Measurements from ENCODE around the gene EMP2.

The EMP2 gene

GRCh38 chr16:10578474-10579316 lies 1.7 kb downstream of the EMP2 start:
- H3K36me3 ChIP-seq (ENCODE audit: control insufficient read depth in 1 of 2, insufficient read depth in 2 of 2, low read length in 2 of 2), result no peaks in the 10 kb centered on the region
- peak overlapping the region; percentile 68 to 82 for H3K4me3 ChIP-seq (ENCODE audit: low read depth in 1 of 2, low read length in 2 of 2)
- peak overlapping the region; percentile 34 for H3K27ac ChIP-seq (ENCODE audit: low read depth, low read length)
- peaks cover 27 to 29% of the 10 kb centered on the region in 2 donors for H3K4me1 ChIP-seq (ENCODE audit: control insufficient read depth in 1 of 2, insufficient read depth in 2 of 2, low read length in 2 of 2)
- no peaks in the 10 kb centered on the region for H3K27me3 ChIP-seq (ENCODE audit: control insufficient read depth in 1 of 2, insufficient read depth in 2 of 2, low read length in 2 of 2)
- peak overlapping the region; percentile 78 to 95 for H3K9ac ChIP-seq (ENCODE audit: low read depth in 1 of 2, low read length in 2 of 2)
- no peaks in the 10 kb centered on the region for H3K9me3 ChIP-seq (ENCODE audit: control insufficient read depth in 1 of 2, low read length in 2 of 2)

- Histone ChIP-seq H3K27me3 (ENCODE audit: control insufficient read depth in 1 of 2, insufficient read depth in 2 of 2, low read length in 2 of 2) (no peaks in the 10 kb centered on the region), H3K36me3 (ENCODE audit: control insufficient read depth in 1 of 2, insufficient read depth in 2 of 2, low read length in 2 of 2) (no peaks in the 10 kb centered on the region), H3K9ac (ENCODE audit: low read depth in 1 of 2, low read length in 2 of 2) (peak overlapping the region; percentile 78 to 95), H3K4me3 (ENCODE audit: low read depth in 1 of 2, low read length in 2 of 2) (peak overlapping the region; percentile 68 to 82), H3K27ac (ENCODE audit: low read depth, low read length) (no peak overlapping the region), H3K9me3 (ENCODE audit: control insufficient read depth in 1 of 2, low read length in 2 of 2) (no peaks in the 10 kb centered on the region), H3K4me1 (ENCODE audit: control insufficient read depth in 1 of 2, insufficient read depth in 2 of 2, low read length in 2 of 2) (peaks cover 27 to 29% of the 10 kb centered on the region in 2 donors)
Observed at GRCh38 chr16:10577305-10578202, 2.8 kb downstream of the EMP2 start.

- Histone ChIP-seq H3K9ac (ENCODE audit: low read depth in 1 of 2, low read length in 2 of 2) (no peak overlapping the region), H3K4me1 (ENCODE audit: control insufficient read depth in 1 of 2, insufficient read depth in 2 of 2, low read length in 2 of 2) (peaks cover 27 to 29% of the 10 kb centered on the region in 2 donors), H3K4me3 (ENCODE audit: low read depth in 1 of 2, low read length in 2 of 2) (no peak overlapping the region), H3K9me3 (ENCODE audit: control insufficient read depth in 1 of 2, low read length in 2 of 2) (no peaks in the 10 kb centered on the region), H3K27me3 (ENCODE audit: control insufficient read depth in 1 of 2, insufficient read depth in 2 of 2, low read length in 2 of 2) (no peaks in the 10 kb centered on the region), H3K27ac (ENCODE audit: low read depth, low read length) (no peak overlapping the region), H3K36me3 (ENCODE audit: control insufficient read depth in 1 of 2, insufficient read depth in 2 of 2, low read length in 2 of 2) (no peaks in the 10 kb centered on the region)
Observed at GRCh38 chr16:10576390-10577304, 3.8 kb downstream of the EMP2 start.

GRCh38 chr16:10575506-10576130 lies 4.8 kb downstream of the EMP2 start:
- peaks cover 25 to 27% of the 10 kb centered on the region in 2 donors for H3K4me1 ChIP-seq (ENCODE audit: control insufficient read depth in 1 of 2, insufficient read depth in 2 of 2, low read length in 2 of 2)
- no peak overlapping the region for H3K9ac ChIP-seq (ENCODE audit: low read depth in 1 of 2, low read length in 2 of 2)
- no peaks in the 10 kb centered on the region for H3K9me3 ChIP-seq (ENCODE audit: control insufficient read depth in 1 of 2, low read length in 2 of 2)
- no peaks in the 10 kb centered on the region for H3K36me3 ChIP-seq (ENCODE audit: control insufficient read depth in 1 of 2, insufficient read depth in 2 of 2, low read length in 2 of 2)
- H3K27me3 ChIP-seq (ENCODE audit: control insufficient read depth in 1 of 2, insufficient read depth in 2 of 2, low read length in 2 of 2), result no peaks in the 10 kb centered on the region
- H3K27ac ChIP-seq (ENCODE audit: low read depth, low read length), result no peak overlapping the region
- H3K4me3 ChIP-seq (ENCODE audit: low read depth in 1 of 2, low read length in 2 of 2), result no peak overlapping the region

GRCh38 chr16:10572611-10573010 lies 7.8 kb downstream of the EMP2 start:
- no peak overlapping the region for H3K9ac ChIP-seq (ENCODE audit: low read depth in 1 of 2, low read length in 2 of 2)
- no peaks in the 10 kb centered on the region for H3K36me3 ChIP-seq (ENCODE audit: control insufficient read depth in 1 of 2, insufficient read depth in 2 of 2, low read length in 2 of 2)
- no peak overlapping the region for H3K4me3 ChIP-seq (ENCODE audit: low read depth in 1 of 2, low read length in 2 of 2)
- no peak overlapping the region for H3K27ac ChIP-seq (ENCODE audit: low read depth, low read length)
- H3K9me3 ChIP-seq (ENCODE audit: control insufficient read depth in 1 of 2, low read length in 2 of 2), result no peaks in the 10 kb centered on the region
- H3K27me3 ChIP-seq (ENCODE audit: control insufficient read depth in 1 of 2, insufficient read depth in 2 of 2, low read length in 2 of 2), result no peaks in the 10 kb centered on the region
- peaks cover 10% of the 10 kb centered on the region in 2 donors for H3K4me1 ChIP-seq (ENCODE audit: control insufficient read depth in 1 of 2, insufficient read depth in 2 of 2, low read length in 2 of 2)

- Histone ChIP-seq H3K4me3 (ENCODE audit: low read depth in 1 of 2, low read length in 2 of 2) (no peak overlapping the region), H3K27ac (ENCODE audit: low read depth, low read length) (no peak overlapping the region), H3K27me3 (ENCODE audit: control insufficient read depth in 1 of 2, insufficient read depth in 2 of 2, low read length in 2 of 2) (no peaks in the 10 kb centered on the region), H3K4me1 (ENCODE audit: control insufficient read depth in 1 of 2, insufficient read depth in 2 of 2, low read length in 2 of 2) (no peaks in the 10 kb centered on the region), H3K9ac (ENCODE audit: low read depth in 1 of 2, low read length in 2 of 2) (no peak overlapping the region), H3K9me3 (ENCODE audit: control insufficient read depth in 1 of 2, low read length in 2 of 2) (no peaks in the 10 kb centered on the region), H3K36me3 (ENCODE audit: control insufficient read depth in 1 of 2, insufficient read depth in 2 of 2, low read length in 2 of 2) (no peaks in the 10 kb centered on the region)
Observed at GRCh38 chr16:10571354-10571753, 9.0 kb downstream of the EMP2 start.

- no peaks in the 10 kb centered on the region for H3K4me1 ChIP-seq (ENCODE audit: control insufficient read depth in 1 of 2, insufficient read depth in 2 of 2, low read length in 2 of 2)
- H3K27ac ChIP-seq (ENCODE audit: low read depth, low read length), result no peak overlapping the region
- H3K27me3 ChIP-seq (ENCODE audit: control insufficient read depth in 1 of 2, insufficient read depth in 2 of 2, low read length in 2 of 2), result no peaks in the 10 kb centered on the region
- H3K9me3 ChIP-seq (ENCODE audit: control insufficient read depth in 1 of 2, low read length in 2 of 2), result no peaks in the 10 kb centered on the region
- no peak overlapping the region for H3K9ac ChIP-seq (ENCODE audit: low read depth in 1 of 2, low read length in 2 of 2)
- peaks cover 0 to 1% of the 10 kb centered on the region in 2 donors for H3K36me3 ChIP-seq (ENCODE audit: control insufficient read depth in 1 of 2, insufficient read depth in 2 of 2, low read length in 2 of 2)
- no peak overlapping the region for H3K4me3 ChIP-seq (ENCODE audit: low read depth in 1 of 2, low read length in 2 of 2)
Observed at GRCh38 chr16:10569621-10570020, 10.8 kb downstream of the EMP2 start.

GRCh38 chr16:10566613-10567012 lies 13.8 kb downstream of the EMP2 start:
- Histone ChIP-seq H3K36me3 (ENCODE audit: control insufficient read depth in 1 of 2, insufficient read depth in 2 of 2, low read length in 2 of 2) (peaks cover 0 to 4% of the 10 kb centered on the region in 2 donors), H3K4me3 (ENCODE audit: low read depth in 1 of 2, low read length in 2 of 2) (no peak overlapping the region), H3K27me3 (ENCODE audit: control insufficient read depth in 1 of 2, insufficient read depth in 2 of 2, low read length in 2 of 2) (no peaks in the 10 kb centered on the region), H3K9me3 (ENCODE audit: control insufficient read depth in 1 of 2, low read length in 2 of 2) (peaks cover 3 to 4% of the 10 kb centered on the region in 2 donors), H3K4me1 (ENCODE audit: control insufficient read depth in 1 of 2, insufficient read depth in 2 of 2, low read length in 2 of 2) (no peaks in the 10 kb centered on the region), H3K9ac (ENCODE audit: low read depth in 1 of 2, low read length in 2 of 2) (no peak overlapping the region), H3K27ac (ENCODE audit: low read depth, low read length) (no peak overlapping the region)

GRCh38 chr16:10565167-10565566 lies 15.2 kb downstream of the EMP2 start:
- H3K9me3 ChIP-seq (ENCODE audit: control insufficient read depth in 1 of 2, low read length in 2 of 2), result peaks cover 3 to 4% of the 10 kb centered on the region in 2 donors
- H3K27ac ChIP-seq (ENCODE audit: low read depth, low read length), result no peak overlapping the region
- H3K27me3 ChIP-seq (ENCODE audit: control insufficient read depth in 1 of 2, insufficient read depth in 2 of 2, low read length in 2 of 2), result no peaks in the 10 kb centered on the region
- H3K9ac ChIP-seq (ENCODE audit: low read depth in 1 of 2, low read length in 2 of 2), result no peak overlapping the region
- no peaks in the 10 kb centered on the region for H3K4me1 ChIP-seq (ENCODE audit: control insufficient read depth in 1 of 2, insufficient read depth in 2 of 2, low read length in 2 of 2)
- no peak overlapping the region for H3K4me3 ChIP-seq (ENCODE audit: low read depth in 1 of 2, low read length in 2 of 2)
- peaks cover 0 to 4% of the 10 kb centered on the region in 2 donors for H3K36me3 ChIP-seq (ENCODE audit: control insufficient read depth in 1 of 2, insufficient read depth in 2 of 2, low read length in 2 of 2)

Measured in duodenal mucosa (tissue), 2 donors.